Lower leg skin (tissue), 3 donors: Measurements from ENCODE around the gene MVD.

Source experiments
- POLR2A ChIP-seq, 2 donors: fragments of 450-650 bp; IDR thresholded peaks; one replicate each; pipeline ENCODE4 v1.6.1; 2016 to 2017; ENCODE audit warnings: antibody characterized with exemption in 2 of 2, mild to moderate bottlenecking in 1 of 2, moderate library complexity in 1 of 2
- TF ChIP-seq, protein P1 (sequence below), 3 donors: fragments of 450-650 bp; IDR thresholded peaks; one replicate each; pipeline ENCODE4 v1.5.1; 2016; ENCODE audit warnings: antibody characterized with exemption in 3 of 3, mild to moderate bottlenecking in 3 of 3, moderate library complexity in 2 of 3

DNA sequence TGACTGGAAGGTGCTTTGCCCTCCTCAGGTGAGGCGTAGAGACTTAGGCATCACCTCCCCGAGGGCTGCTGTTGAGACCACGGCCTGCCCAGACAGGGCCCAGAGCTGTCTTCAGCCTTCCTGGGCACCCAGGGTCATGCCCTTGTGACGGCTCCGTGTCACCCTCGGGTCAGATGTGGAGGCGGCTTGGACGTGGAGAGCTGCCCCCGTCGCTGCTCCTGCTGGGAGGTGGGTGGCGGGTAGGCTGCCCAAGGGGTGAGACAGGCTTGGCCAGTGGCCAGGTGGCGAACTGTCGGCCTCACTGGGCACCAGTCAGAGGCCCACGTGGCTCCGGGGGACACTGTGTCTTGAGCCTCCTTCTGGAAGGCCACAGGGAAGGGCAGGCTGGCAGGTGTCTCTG, 32.3 kb upstream of the MVD start:
- TF ChIP-seq, protein P1, sequence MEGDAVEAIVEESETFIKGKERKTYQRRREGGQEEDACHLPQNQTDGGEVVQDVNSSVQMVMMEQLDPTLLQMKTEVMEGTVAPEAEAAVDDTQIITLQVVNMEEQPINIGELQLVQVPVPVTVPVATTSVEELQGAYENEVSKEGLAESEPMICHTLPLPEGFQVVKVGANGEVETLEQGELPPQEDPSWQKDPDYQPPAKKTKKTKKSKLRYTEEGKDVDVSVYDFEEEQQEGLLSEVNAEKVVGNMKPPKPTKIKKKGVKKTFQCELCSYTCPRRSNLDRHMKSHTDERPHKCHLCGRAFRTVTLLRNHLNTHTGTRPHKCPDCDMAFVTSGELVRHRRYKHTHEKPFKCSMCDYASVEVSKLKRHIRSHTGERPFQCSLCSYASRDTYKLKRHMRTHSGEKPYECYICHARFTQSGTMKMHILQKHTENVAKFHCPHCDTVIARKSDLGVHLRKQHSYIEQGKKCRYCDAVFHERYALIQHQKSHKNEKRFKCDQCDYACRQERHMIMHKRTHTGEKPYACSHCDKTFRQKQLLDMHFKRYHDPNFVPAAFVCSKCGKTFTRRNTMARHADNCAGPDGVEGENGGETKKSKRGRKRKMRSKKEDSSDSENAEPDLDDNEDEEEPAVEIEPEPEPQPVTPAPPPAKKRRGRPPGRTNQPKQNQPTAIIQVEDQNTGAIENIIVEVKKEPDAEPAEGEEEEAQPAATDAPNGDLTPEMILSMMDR (IDR thresholded peaks at IDR 0.05), result no peak
- TF ChIP-seq POLR2A (IDR thresholded peaks at IDR 0.05), result no peak
